OCI-M2 (cell line): ENCODE data around the gene IMPG2.
"Not testable (repeated sequence)": the region's sequence is repeated elsewhere in the genome, so short reads cannot be mapped to it uniquely, and the experiment has no call there.

ENCODE experiments used
- DNase-seq: peaks from one replicate; lab custom pipeline; 2025; ENCODE audit not compliant: unreplicated experiment; lab: John Stamatoyannopoulos, UW

Gene IMPG2

DNA sequence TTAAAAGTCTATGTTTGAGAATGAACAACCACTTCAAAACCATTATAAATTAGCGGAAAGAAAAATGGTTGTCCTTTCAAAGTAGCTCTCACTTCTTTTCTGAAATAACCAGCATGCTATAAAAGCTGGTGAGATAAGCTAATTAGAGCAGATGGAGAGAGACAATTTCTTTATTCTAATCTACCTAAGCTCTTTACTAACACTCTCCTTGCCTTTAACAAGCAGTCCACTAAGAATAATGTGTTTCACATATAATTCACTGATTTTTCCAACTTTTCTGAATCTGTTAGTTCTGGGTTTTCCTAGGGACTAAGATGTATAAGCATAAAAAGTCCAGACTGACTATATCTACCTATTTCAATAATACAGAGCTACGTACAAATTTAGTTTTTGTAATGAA lies at the start of gene IMPG2:
TSS of gene IMPG2 (minus strand) at position 101 of the 400 bp plus-strand sequence. CDS start 203 bp downstream, outside the sequence.
- no peak for DNase-seq

DNA sequence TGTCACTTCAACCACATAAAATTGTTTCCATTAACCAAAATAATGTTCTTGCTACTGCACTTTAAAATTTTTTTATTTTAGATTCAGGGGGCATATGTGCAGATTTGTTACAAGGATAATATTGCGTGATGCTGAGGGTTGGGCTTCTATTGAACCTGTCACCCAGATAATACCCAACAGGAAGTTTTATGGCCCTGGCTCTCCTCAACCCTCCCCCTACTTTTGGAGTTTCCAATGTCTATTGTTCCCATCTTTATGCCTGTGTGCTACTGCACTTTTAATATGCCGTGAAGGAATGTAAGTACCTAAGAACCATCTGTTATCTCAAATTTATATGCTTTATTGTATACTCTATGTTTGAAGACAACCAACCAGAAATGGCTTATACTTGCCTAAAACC lies 42.0 kb upstream of the IMPG2 start:
- no peak for DNase-seq

DNA sequence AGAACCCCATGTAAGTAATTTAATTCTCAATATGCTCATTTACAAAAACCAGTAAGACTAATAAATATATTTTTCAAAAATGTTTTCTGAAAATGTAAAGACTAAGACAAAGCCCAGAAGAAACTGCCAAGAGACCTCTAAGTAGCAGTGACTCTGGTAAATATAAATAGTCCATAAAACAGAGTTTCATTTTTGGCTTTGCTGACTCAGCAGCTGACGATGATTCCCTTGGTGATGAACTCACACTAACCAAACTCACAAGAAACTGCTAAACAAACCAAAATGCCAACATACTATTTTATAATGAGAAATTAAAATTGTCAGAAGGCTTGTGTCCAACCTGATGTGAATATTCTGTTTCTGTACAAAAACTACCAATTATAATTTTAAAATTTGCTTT lies 31.5 kb upstream of the IMPG2 start:
- DNase-seq: no peak

DNA sequence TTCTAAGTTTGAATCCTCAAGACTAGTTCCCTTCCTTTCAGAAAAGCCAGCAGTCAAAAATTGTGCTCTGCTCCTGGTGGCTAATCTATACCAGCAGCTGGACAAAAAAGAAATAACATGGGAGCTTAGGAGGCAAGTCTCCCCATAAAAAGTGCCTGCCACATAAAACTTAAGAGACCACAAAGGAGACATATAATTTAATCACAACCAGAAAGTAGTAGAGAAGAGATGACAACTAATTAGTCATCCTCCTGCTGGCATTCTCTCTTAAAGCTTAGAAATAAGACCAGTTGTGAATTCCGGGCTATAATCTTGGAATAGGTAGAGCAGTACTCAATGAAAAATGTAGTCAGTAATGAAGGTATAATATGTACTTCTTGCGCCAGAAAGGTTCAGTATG lies 20.2 kb upstream of the IMPG2 start:
- DNase-seq: no peak

DNA sequence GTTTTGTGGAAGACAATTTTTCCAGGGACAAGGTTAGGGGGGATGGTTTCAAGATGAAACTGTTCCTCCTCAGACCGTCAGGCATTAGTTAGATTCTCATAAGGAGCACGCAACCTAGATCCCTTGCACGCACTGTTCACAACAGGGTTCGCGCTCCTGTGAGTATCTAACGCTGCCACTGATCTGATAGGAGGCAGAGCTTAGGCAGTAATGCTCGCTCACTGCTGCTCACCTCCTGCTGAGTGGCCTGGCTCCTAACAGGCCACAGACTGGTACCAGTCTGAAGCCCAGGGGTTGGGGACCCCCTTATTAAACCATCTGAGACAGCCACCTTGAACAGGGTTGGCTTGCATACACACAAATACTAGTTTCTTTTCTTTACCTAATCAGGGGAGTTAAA lies 13.5 kb upstream of the IMPG2 start:
- no peak for DNase-seq

DNA sequence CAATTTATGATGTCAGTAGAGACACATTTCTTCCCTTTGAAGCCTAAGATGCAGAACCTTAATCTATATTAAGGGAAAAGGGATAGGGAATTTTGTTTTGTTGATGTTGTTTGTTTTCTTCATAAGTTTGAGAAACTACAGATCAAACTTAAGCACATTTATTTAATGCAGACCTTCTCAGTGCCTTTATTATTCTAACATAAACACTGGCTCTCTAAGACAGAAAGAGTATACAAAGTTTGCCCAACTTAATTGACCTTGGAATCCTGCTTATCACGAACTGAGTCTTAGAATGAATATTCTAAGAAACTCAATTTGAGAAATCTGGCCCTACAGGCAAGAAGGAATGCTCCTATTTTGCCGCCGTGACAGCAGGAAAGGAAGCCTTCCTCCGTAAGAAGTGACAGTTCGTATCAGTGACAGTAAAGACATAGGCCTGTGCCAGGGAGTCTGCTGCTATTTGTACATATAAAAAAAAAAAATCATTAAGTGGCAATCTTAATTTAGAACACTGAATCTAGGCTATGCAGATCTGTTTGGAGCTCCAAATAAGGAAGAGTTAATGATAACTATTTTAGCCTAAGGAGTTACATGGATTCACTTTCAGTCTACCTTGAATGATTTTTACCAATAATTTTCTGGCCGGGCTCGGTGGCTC lies 8.8 kb upstream of the IMPG2 start:
- no peak for DNase-seq

DNA sequence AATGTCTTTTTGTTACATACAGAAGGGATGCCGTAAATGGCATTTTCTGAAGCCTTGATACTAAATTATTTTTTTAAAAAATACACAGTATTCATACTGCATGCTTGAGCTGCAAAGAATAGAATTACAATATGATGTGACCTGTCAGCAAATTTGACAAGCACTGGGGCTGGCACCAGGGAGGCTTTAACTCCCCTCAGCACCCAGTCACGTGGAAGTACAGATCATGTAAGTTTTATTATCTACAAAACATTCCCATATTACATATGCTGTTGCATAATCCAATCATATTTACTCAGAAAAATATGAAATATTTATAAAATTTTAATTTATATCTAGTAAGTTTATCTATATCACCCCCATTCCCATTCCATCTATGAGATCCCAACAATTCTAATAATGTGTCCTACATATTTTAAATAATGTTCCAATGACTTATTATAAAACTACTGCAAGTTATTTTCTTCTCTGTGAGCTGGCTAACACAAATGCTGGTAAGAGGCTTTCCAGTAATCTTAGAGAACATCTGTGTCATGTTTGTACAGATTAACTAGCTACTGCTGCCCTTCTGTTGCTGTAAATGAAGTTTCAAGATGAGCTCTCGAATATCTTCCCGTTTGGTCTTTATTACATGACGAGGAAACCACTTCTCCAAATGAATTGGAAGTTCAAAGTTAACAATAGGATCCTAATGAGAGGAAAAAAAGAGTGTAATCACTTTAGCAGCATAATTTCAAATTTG lies 5.2 kb upstream of the IMPG2 start:
- DNase-seq: peak; percentile 43

DNA sequence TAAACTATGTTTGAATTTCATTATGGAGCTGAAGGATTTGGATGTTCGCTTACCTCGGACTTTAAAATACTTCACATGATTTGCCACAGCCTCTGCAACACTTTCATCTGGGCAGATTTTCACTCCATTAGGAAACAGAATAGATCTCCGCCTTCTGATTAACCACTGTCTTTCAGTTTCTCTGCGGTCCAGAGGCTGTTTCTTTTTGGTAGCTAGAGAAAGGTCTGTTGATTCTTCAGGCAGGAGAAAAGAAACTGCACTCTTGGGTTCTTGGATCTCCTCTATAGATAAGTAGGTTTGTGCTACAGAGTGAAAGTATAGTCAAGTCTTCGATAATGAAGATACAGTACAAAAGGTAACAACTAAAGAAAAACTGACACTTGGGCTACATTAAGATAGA lies 844 bp downstream of the IMPG2 start:
- DNase-seq: no peak

DNA sequence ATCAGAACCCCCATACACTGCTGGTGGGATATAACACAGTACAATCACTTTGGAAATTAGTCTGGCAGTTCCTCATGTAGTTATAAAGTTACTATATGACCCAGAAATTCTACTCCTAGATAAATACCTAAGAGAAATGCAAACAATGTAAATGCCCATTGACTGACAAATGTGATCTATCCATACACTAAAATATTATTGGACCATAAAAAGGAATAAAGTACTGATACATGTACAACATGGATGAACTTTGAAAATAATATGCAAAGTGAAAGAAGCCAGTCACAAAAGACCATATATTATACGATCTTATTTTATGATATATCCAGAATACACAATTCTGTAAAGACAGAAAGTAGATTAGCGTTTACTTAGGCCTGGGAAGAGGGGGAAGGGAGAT lies 7.8 kb downstream of the IMPG2 start:
- DNase-seq: no peak

DNA sequence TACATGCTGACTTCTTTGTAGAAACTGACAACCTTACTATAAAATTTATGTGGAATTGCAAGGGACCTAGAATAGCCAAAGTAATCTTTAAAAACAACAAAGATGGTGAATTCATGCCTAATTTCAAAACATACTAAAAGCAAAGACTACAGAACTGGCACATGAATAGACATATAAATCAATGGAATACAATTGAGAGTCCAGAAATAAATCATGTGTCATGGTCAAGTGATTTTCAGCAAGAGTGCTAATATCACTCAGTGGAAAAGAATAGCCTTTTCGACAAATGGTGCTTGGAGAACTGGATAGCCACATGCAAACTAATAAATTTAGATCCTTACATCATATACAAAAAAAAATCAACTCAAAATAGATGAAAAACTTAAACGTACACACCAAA lies 8.7 kb downstream of the IMPG2 start:
- no peak for DNase-seq

DNA sequence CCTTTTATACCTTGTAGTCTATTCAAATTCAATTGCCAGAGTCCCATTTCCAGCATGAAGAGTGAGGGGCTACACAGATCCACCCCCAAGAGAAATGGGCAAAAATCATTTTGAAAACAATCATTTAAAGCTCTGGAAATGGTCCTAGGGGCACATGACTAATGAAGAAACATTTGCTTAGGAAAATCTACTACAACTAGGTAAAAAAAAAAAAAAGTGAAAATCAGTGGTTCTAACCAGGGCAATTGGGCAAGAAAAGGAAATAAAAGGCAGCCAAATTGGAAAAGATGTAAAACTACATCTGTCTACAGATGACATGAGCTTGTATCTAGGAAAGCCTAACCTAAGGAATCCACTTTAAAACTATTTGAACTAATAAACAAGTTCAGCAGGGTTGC lies 9.4 kb downstream of the IMPG2 start:
- DNase-seq: no peak

DNA sequence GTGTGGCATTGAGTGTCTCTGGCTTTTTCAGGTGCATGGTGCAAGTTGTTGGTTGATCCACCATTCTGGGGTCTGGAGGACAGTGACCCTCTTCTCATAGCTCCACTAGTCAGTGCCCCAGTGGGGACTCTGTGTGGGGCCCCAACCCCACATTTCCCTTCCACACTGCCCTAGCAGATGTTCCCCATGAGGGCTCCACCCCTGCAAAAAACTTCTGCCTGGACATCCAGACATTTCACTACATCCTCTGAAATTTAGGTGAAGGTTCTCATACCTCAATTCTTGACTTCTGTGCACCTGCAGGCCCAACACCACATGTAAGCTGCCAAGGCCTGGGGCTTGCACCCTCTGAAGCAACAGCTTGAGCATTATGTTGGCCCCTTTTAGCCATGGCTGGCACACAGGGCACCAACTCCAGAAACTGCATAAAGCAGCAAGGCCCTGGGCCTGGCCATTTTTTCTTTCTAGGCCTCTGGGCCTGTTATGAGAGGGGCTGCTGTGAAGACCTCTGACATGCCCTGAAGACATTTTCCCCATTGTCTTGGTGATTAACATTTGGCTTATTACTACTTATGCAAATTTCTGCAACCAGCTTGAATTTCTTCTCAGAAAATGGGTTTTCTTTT lies 12.1 kb downstream of the IMPG2 start:
- not testable (repeated sequence) for DNase-seq

DNA sequence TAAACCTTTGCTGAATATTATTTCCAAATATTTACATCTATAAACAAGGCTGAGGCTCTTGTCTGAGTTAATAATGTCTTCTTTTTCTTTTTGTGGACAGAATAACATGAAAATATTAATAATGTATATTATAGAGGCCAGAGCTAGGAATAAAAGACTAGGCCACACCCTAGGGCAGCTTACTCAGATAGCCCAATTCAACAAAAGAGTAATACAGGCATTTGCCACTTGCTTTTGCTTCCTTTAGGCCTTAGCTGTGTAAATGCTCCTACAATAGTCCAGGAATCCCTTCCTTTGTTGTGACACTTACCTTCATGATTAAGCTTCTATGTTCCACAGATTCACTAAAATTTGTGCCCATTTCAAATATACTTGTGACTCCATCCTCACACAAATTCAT lies 16.5 kb downstream of the IMPG2 start:
- DNase-seq: no peak

DNA sequence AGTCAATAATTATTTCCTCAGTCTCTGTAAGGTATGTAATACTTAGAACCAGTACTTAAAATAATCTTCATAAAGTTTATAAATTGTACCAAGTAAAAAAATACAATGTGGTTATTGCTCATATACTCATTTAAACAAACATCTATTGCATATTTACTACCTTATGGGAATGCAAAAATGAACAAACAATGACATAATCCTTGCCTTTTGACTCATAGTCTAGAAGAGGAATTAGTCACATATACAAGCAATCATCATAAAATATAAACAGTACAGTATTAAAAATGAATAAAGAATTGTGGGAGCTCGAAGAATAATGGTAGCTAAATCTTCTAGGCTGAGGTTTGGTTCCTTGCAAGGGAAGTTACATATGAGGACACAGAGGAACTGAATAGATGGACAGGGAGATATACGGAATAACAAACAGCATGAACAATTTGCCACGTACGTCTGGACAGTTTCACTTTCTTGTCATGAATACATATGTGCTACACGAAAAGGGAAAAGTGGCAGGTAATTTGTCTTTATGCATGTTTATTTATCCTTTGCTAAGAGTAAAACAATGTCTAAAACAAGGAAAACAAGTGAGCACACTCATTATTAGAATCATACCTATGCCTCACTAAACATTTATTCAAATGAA lies 17.2 kb downstream of the IMPG2 start:
- DNase-seq: no peak

DNA sequence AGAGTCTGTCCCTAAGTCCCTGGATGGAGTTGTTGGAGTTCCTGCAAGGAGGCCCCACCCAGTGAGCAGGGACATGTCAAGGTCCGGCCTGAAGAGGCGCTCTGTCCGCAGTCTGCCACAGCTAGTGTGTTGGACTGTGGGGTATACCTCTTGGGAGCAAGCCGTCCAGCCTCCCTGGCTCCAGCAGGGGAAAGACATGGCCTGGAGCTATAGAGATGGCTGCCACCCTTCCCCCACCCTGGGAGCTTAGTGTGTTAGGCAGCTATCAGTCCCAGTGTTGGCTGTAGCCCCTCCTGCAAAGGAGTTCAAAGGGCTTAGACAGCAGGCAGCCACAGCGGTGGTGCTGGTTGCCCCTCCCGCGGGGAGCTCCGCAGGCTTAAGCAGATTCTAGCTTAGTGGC lies 20.3 kb downstream of the IMPG2 start:
- DNase-seq: no peak

DNA sequence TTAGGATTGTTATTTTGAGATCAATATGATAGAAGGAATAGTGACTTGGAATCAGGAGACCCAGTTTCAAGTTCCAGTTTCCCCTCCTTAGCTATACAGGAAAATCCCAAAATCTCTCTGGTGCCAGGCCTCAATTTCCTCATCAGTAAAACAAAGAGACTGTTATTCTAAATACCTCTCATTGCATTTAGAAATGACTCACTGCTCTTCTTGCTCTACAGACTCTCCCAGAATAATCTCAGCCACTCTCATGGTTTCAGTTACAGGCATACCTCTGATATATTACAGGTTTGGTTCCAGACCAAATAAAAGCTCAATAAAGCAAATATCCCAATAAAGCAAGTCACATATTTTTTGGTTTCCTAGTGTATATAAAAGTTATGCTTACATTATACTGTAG lies 28.3 kb downstream of the IMPG2 start:
- no peak for DNase-seq

DNA sequence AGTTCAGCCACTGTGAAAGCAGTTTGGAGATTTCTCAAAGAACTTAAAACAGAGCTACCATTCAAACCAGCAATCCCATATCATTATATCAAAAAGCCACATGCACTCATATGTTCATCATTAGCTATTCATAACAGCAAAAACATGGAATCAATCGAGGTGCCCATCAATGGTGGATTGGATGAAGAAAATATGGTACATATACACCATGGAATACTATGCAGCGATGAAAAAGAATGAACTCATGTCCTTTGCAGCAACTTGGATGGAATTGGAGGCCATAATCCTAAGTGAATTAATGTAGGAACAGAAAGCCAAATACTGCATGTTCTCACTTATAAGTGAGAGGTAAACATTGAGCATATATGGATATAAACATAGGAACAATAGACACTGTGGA lies 32.1 kb downstream of the IMPG2 start:
- no peak for DNase-seq

DNA sequence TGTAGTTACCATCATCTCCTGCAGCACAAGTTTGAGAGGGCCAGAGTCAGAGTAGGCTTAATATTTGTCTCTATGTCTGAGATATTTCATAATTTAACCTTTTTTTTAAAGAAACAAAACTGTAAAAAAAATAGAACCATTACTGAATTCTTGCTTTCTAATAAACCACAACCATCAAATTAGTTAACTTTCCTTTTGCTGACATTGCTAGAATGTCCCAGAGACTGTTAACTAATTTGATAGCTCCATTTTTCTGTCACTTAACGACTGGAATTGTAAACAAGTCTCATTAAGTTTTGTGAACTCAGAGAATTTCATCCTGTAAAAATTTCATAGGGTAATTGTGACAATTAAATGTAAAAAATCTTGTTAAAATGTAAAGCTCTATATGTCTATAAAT lies 35.6 kb downstream of the IMPG2 start:
- no peak for DNase-seq

DNA sequence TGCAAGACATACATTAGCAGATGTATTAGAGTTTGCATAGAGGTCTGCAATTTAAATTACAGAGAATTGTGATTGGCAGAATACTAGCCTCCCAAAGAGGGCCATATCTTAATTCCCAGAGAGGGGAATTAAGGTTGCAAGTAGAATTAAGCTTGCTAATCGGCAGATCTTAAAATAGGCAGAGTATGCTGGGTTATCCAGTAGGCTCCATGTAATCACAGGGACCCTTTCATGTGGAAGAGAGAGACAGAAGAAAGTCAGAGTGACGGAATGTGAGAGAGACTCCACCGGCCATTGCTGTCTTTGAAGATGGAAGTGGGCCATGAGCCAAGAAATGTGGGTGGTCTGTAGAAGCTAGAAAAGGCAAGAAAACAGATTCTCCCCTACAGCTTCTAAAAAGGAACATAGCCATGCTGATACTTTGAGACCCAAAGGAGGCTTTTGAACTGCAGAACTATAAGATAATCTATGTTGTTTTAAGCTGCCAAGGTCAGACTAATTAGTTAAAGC lies 38.8 kb downstream of the IMPG2 start:
- DNase-seq: no peak

DNA sequence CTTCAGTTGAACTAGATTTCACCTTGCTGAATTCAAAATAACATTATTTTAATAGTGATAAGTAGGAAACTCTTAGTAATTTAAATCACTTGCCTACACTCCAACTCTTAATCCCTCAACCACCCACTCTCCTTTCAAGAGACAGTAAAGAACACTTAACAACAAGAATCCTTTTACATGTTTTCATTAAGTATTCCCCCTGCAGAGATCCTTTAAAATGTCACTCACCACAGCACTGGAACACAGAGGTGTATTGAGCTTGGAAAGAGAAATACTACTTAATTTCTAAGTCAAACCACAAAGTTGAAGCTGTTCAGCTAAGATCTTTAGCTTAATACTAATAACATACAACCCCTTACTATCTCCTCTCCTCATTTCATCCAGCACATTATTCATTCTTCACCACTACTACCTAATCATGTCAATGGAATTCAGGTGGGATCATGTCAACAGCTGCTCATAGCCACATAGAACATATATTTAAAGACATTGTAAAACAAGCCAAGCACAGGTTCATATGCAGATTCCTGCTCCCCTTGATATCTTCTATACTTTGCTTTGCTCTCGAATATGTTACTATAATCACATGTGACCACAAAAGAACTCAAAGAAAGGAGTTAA lies 40.5 kb downstream of the IMPG2 start:
- DNase-seq: no peak

DNA sequence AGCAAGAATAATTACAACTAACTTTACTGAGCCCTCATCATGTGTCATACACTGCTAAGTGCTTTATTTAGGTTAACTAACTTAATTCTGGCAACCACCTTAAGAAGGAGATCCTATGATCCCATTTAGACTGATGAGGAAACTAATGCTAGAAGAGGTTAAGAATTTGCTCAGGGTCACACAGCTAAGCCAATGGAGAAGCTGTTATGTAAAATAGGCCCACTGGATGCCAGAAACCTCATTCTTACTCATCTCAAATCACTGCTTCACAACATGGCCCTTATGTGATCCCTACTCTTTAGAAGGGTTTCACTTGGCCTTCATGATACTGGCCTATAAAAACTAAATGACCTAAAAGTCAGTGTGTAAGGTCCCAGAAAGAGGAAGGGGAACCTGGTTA lies 41.2 kb downstream of the IMPG2 start:
- no peak for DNase-seq
